ENCODE data around the gene ACOX1.

Gene ACOX1

DNA sequence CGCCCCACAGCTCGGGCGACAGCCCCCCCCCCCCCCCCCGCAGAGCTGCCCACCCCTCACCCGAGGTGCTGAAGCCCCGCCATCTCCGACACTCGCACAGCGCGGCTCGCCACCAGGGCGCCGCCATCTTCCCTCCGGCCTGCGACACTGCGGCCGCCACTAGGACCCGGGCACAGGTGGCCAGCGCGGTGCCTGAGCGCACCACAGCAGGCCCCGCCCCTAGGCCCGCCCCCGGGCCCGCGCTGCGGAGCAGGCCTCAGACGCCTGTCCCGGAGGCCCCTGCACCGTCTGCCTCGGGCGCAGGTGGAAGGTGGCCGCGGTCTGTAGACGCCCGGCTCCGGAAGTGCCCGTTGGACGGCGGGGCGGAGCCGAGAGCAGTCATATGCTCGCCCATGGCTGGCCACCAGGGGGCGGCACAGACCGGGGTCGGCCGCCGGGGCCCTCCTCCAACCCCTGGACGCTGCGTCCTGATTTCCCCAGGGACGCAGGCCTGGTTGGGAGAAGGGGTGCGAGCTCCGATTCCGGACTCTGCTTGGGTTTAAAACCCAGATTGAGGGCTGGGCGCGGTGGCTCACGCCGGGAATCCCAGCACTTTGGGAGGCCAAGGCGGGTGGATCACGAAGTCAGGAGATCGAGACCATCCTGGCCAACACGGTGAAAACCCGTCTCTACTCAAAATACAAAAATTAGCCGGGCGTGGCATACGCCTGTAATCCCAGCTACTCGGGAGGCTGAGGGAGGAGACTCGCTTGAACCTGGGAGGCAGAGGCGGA lies 74.0 kb downstream of the ACOX1 start, which contains the start of gene MRPL38 (continued):
- TF ChIP-seq REST (tag by site-specific recombination; IDR thresholded peaks at IDR 0.05) (peak; percentile 24; the same call in 1 of the 2 replicates), ZBTB6 (tag by site-specific recombination; IDR thresholded peaks at IDR 0.05) (peak; percentile 61), ZSCAN4 (tag by site-specific recombination; IDR thresholded peaks at IDR 0.05) (no peak), KLF7 (tag by site-specific recombination; IDR thresholded peaks at IDR 0.05; ENCODE audit: borderline replicate concordance) (peak; percentile 94; the same call in 1 of the 2 replicates), ZBTB10 (tag by site-specific recombination; IDR thresholded peaks at IDR 0.05) (peak; percentile 94), ZBTB48 (tag by site-specific recombination; IDR thresholded peaks at IDR 0.05) (peak; percentile 89), ZNF664 (tag by site-specific recombination; IDR thresholded peaks at IDR 0.05) (no peak), ZXDB (tag by site-specific recombination; IDR thresholded peaks at IDR 0.05) (peak; percentile 96), ZNF610 (tag by site-specific recombination; IDR thresholded peaks at IDR 0.05; ENCODE audit: borderline replicate concordance) (peak; percentile 85), ZNF645 (tag by site-specific recombination; IDR thresholded peaks at IDR 0.05) (no peak), ZNF398 (tag by site-specific recombination; IDR thresholded peaks at IDR 0.05) (no peak), BCL11A (tag by site-specific recombination; IDR thresholded peaks at IDR 0.05; ENCODE audit: low read depth) (peak; percentile 98), ZNF585B (tag by site-specific recombination; IDR thresholded peaks at IDR 0.05) (no peak), EGR2 (tag by site-specific recombination; IDR thresholded peaks at IDR 0.05; ENCODE audit: low read depth) (peak; percentile 25), ZBTB21 (tag by site-specific recombination; IDR thresholded peaks at IDR 0.05) (peak; percentile 26; the same call in 1 of the 2 replicates), ZNF600 (tag by site-specific recombination; IDR thresholded peaks at IDR 0.05) (peak; percentile 99), GFI1B (tag by site-specific recombination; IDR thresholded peaks at IDR 0.05) (peak; percentile 75), ZNF654 (tag by site-specific recombination; IDR thresholded peaks at IDR 0.05; ENCODE audit: low read depth) (peak; percentile 86), REPIN1 (tag by site-specific recombination; IDR thresholded peaks at IDR 0.05; ENCODE audit: low read depth) (0 out of 2 replicates have a peak, but pooled peaks have one; percentile 62)
- TF ChIP-seq, protein P1, sequence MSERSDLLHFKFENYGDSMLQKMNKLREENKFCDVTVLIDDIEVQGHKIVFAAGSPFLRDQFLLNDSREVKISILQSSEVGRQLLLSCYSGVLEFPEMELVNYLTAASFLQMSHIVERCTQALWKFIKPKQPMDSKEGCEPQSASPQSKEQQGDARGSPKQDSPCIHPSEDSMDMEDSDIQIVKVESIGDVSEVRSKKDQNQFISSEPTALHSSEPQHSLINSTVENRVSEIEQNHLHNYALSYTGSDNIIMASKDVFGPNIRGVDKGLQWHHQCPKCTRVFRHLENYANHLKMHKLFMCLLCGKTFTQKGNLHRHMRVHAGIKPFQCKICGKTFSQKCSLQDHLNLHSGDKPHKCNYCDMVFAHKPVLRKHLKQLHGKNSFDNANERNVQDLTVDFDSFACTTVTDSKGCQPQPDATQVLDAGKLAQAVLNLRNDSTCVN (tag by site-specific recombination; optimal IDR thresholded peaks at IDR 0.05): peak; percentile 92
- TF ChIP-seq, protein P2, sequence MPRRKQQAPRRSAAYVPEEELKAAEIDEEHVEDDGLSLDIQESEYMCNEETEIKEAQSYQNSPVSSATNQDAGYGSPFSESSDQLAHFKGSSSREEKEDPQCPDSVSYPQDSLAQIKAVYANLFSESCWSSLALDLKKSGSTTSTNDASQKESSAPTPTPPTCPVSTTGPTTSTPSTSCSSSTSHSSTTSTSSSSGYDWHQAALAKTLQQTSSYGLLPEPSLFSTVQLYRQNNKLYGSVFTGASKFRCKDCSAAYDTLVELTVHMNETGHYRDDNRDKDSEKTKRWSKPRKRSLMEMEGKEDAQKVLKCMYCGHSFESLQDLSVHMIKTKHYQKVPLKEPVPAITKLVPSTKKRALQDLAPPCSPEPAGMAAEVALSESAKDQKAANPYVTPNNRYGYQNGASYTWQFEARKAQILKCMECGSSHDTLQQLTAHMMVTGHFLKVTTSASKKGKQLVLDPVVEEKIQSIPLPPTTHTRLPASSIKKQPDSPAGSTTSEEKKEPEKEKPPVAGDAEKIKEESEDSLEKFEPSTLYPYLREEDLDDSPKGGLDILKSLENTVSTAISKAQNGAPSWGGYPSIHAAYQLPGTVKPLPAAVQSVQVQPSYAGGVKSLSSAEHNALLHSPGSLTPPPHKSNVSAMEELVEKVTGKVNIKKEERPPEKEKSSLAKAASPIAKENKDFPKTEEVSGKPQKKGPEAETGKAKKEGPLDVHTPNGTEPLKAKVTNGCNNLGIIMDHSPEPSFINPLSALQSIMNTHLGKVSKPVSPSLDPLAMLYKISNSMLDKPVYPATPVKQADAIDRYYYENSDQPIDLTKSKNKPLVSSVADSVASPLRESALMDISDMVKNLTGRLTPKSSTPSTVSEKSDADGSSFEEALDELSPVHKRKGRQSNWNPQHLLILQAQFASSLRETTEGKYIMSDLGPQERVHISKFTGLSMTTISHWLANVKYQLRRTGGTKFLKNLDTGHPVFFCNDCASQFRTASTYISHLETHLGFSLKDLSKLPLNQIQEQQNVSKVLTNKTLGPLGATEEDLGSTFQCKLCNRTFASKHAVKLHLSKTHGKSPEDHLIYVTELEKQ (tag by site-specific recombination; IDR thresholded peaks at IDR 0.05; ENCODE audit: borderline replicate concordance): 0 out of 2 replicates have a peak, but pooled peaks have one; percentile 36

Data from HEK293 (cell line).